ENCODE results near the gene CBLIF.

DNA sequence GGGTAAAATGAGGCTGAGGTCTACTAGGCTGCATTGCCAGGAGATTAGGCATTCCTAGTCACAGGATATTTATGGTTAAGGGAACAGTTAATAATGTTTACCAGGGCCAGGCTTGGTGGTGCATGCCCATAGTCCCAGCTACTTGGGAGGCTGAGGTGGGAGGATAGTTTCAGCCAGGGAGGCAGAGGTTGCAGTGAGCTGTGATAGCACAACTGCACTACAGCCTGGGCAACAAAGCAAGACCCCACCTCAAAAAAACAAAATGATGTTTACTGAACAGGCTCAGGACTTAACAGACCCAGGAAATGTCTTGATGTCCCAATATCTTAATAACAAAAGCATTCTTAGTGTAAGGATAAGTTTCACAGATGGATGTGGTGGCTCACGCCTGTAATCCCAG, 31.9 kb downstream of the CBLIF start:
- TF ChIP-seq CTCF (IDR thresholded peaks at IDR 0.05) (no peak), POLR2AphosphoS5 (IDR thresholded peaks at IDR 0.05) (no peak)
